ENCODE results near the gene COX8C. TPM values are rescaled to one million over a fixed set of nuclear protein-coding genes. Genes with fewer than 3 reads are reported as not detected.

COX8C gene
- polyA plus RNA-seq, 1 donor from 2014 or later = not detected

GRCh38 chr14:93302688-93303581, 44.0 kb upstream of the COX8C start:
- Histone ChIP-seq H3K79me2 (replicated peaks; ENCODE audit: insufficient read depth, low read length) (no peaks in the 10 kb centered on the region), H4K20me1 (ENCODE audit: insufficient read depth) (no peaks in the 10 kb centered on the region), H3K9me3 (ENCODE audit: low read length) (no peaks in the 10 kb centered on the region), H2AFZ (ENCODE audit: low read depth, low read length) (no peak overlapping the region), H3K27ac (ENCODE audit: low read length) (no peak overlapping the region), H3K36me3 (ENCODE audit: insufficient read depth, low read length) (no peaks in the 10 kb centered on the region), H3K4me2 (ENCODE audit: low read length) (no peak overlapping the region), H3K27me3 (ENCODE audit: insufficient read depth, low read depth, low read length) (no peaks in the 10 kb centered on the region), H3K9me2 (ENCODE audit: insufficient read depth, low read length) (no peaks in the 10 kb centered on the region), H3F3A (ENCODE audit: insufficient read depth, low read length, poor library complexity, severe bottlenecking) (no peaks in the 10 kb centered on the region), H3K9ac (ENCODE audit: low read length) (no peak overlapping the region), H3K4me3 (ENCODE audit: low read length) (no peak overlapping the region)
- no peak for TF ChIP-seq TAF1 (IDR thresholded peaks at IDR 0.05; ENCODE audit: low read depth)
- TF ChIP-seq MXI1 (conservative IDR thresholded peaks at IDR 0.05; ENCODE audit: poor library complexity, severe bottlenecking) = no peak
- TF ChIP-seq REST (IDR thresholded peaks at IDR 0.05; ENCODE audit: borderline replicate concordance) = no peak
- no peak for TF ChIP-seq SMC3 (conservative IDR thresholded peaks at IDR 0.05; ENCODE audit: poor library complexity)
- TF ChIP-seq CTCF (IDR thresholded peaks at IDR 0.05; ENCODE audit: poor library complexity, severe bottlenecking) = no peak
- no peak for TF ChIP-seq EZH2 (IDR thresholded peaks at IDR 0.05; ENCODE audit: borderline replicate concordance, insufficient read depth, low read length, poor library complexity, severe bottlenecking)
- TF ChIP-seq RAD21 (conservative IDR thresholded peaks at IDR 0.05) = no peak
- TF ChIP-seq EP300 (conservative IDR thresholded peaks at IDR 0.05; ENCODE audit: poor library complexity, severe bottlenecking) = no peak
- TF ChIP-seq POLR2AphosphoS5 (IDR thresholded peaks at IDR 0.05) = no peak

GRCh38 chr14:93303659-93304058, 43.3 kb upstream of the COX8C start:
- Histone ChIP-seq H3K36me3 (ENCODE audit: insufficient read depth, low read length) (no peaks in the 10 kb centered on the region), H3K27ac (ENCODE audit: low read length) (no peak overlapping the region), H3K9ac (ENCODE audit: low read length) (no peak overlapping the region), H3K27me3 (ENCODE audit: insufficient read depth, low read depth, low read length) (no peaks in the 10 kb centered on the region), H4K20me1 (ENCODE audit: insufficient read depth) (no peaks in the 10 kb centered on the region), H3K4me2 (ENCODE audit: low read length) (no peak overlapping the region), H3F3A (ENCODE audit: insufficient read depth, low read length, poor library complexity, severe bottlenecking) (no peaks in the 10 kb centered on the region), H3K9me3 (ENCODE audit: low read length) (no peaks in the 10 kb centered on the region), H3K4me3 (ENCODE audit: low read length) (no peak overlapping the region), H3K9me2 (ENCODE audit: insufficient read depth, low read length) (no peaks in the 10 kb centered on the region), H2AFZ (ENCODE audit: low read depth, low read length) (no peak overlapping the region), H3K79me2 (replicated peaks; ENCODE audit: insufficient read depth, low read length) (no peaks in the 10 kb centered on the region)
- TF ChIP-seq EP300 (conservative IDR thresholded peaks at IDR 0.05; ENCODE audit: poor library complexity, severe bottlenecking) = no peak
